ENCODE measurements around the gene HEATR5B. TPM values are rescaled to one million over a fixed set of nuclear protein-coding genes. Genes with fewer than 3 reads are reported as not detected.

Gene HEATR5B
- total RNA-seq, 1 experiment from 2014 or later = 13.1 TPM

DNA sequence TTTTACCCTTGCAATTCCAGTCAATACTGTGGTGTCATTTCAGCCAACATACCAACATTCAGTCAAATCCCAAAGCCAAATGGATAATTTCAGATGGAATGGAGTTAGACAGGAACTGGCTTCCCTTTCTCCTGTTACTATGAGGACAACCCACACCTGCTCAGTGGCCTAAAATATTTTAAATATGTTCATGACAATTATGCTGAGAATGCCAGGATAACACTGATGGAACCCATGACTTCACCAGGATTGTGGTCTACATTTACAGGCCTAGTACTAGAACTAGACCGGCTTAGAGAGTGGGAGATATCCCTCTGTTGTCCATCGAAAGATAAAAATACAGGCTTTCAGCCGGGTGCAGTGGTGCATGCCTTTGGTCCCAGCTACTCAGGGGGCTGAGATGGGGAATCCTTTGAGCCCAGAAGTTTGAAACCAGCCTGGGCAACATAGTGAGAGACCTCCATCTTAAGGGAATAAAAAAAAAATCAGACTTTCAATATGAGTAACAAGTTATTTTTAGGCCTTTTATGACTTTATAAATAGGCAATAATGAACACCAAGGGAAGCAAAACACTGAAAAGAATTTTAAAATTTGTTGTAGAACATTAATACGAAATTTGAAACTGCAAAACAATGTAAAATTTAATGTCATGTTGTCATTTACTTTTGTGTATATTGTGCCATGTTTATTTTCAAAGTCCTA is 14.4 kb upstream of the HEATR5B start:
- H3K27ac ChIP-seq (ENCODE audit: low read depth, low read length, poor library complexity, severe bottlenecking) = no peak overlapping the region
- POLR2A ChIA-PET (ENCODE audit: low non-redundant PET) = no interaction called here
- CTCF ChIA-PET = no interaction called here
- H3K27me3 ChIP-seq (replicated peaks; ENCODE audit: insufficient read depth, low read depth, low read length, poor library complexity) = no peaks in the 10 kb centered on the region
- DNase-seq (ENCODE audit: low spot score) = no peak
- TSS peak; percentile 33 for BruUV-seq (replicated peaks)
- no peaks in the 10 kb centered on the region for H3K9me3 ChIP-seq (ENCODE audit: low read depth, low read length, poor library complexity, severe bottlenecking)
- H3K4me3 ChIP-seq (ENCODE audit: low read depth, low read length, poor library complexity, severe bottlenecking) = no peak overlapping the region
- TF ChIP-seq EZH2 (IDR thresholded peaks at IDR 0.05; ENCODE audit: borderline replicate concordance, low read depth, low read length, poor library complexity, severe bottlenecking) = no peak
- TF ChIP-seq, protein P1, sequence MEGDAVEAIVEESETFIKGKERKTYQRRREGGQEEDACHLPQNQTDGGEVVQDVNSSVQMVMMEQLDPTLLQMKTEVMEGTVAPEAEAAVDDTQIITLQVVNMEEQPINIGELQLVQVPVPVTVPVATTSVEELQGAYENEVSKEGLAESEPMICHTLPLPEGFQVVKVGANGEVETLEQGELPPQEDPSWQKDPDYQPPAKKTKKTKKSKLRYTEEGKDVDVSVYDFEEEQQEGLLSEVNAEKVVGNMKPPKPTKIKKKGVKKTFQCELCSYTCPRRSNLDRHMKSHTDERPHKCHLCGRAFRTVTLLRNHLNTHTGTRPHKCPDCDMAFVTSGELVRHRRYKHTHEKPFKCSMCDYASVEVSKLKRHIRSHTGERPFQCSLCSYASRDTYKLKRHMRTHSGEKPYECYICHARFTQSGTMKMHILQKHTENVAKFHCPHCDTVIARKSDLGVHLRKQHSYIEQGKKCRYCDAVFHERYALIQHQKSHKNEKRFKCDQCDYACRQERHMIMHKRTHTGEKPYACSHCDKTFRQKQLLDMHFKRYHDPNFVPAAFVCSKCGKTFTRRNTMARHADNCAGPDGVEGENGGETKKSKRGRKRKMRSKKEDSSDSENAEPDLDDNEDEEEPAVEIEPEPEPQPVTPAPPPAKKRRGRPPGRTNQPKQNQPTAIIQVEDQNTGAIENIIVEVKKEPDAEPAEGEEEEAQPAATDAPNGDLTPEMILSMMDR (conservative IDR thresholded peaks at IDR 0.05; ENCODE audit: low read depth, low read length) = no peak
- no peaks in the 10 kb centered on the region for H3K4me1 ChIP-seq (ENCODE audit: insufficient read depth, low read length, poor library complexity, severe bottlenecking)
- H3K36me3 ChIP-seq (ENCODE audit: insufficient read depth, low read length, poor library complexity, severe bottlenecking) = peaks cover 36% of the 10 kb centered on the region
- intact Hi-C loops (cut with micrococcal nuclease; ENCODE audit: unreplicated experiment) = no loop called here

DNA sequence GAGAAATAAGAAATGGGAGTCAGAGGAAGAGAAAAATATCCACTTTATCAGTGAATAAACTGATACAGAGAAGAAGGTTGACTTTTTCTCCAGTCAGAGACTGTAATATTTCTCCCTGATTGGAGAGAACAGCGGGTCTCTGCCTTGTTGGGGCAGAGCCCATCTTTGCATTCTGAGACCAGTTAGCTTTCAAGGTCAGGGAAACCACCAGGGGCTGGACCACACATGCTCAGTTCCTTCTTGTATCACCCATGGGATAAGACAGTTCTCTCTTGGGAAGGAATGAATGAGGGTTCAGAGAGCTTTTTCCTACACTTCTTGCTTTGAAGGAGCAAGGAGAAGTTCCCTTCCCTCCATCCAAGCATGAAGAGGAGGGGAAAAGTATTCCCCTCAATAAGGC is 12.4 kb upstream of the HEATR5B start:
- no peak for DNase-seq (ENCODE audit: low spot score)
- H3K4me1 ChIP-seq (ENCODE audit: insufficient read depth, low read length, poor library complexity, severe bottlenecking) = no peaks in the 10 kb centered on the region
- ChIA-PET CTCF (no interaction called here), POLR2A (ENCODE audit: low non-redundant PET) (no interaction called here)
- peaks cover 43% of the 10 kb centered on the region for H3K36me3 ChIP-seq (ENCODE audit: insufficient read depth, low read length, poor library complexity, severe bottlenecking)
- no peak overlapping the region for H3K4me3 ChIP-seq (ENCODE audit: low read depth, low read length, poor library complexity, severe bottlenecking)
- no peaks in the 10 kb centered on the region for H3K27me3 ChIP-seq (replicated peaks; ENCODE audit: insufficient read depth, low read depth, low read length, poor library complexity)
- no peaks in the 10 kb centered on the region for H3K9me3 ChIP-seq (ENCODE audit: low read depth, low read length, poor library complexity, severe bottlenecking)
- no TSS peak for BruUV-seq (replicated peaks)
- intact Hi-C loops (cut with micrococcal nuclease; ENCODE audit: unreplicated experiment) = no loop called here
- no peak overlapping the region for H3K27ac ChIP-seq (ENCODE audit: low read depth, low read length, poor library complexity, severe bottlenecking)
- TF ChIP-seq EZH2 (IDR thresholded peaks at IDR 0.05; ENCODE audit: borderline replicate concordance, low read depth, low read length, poor library complexity, severe bottlenecking) = no peak
- TF ChIP-seq, protein P1 (conservative IDR thresholded peaks at IDR 0.05; ENCODE audit: low read depth, low read length) = no peak

DNA sequence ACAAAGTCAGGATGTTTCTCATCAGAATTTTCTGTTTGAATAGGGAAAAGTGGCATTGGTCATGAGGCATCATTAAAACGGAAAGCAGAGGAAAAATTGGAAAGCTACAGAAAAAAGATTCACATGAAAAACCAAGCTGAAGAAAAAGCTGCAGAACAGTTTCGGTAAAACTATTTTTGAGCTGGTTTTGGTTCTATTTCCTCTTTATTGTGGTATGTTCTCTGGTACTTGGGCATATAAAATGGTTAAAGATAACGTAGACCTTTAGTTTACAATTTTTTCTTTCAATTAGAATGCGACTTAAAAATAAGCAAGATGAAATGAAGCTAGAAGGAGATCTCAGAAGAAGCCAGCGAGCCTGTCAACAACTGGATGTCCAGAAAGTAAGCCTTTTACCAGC is 7.7 kb upstream of the HEATR5B start:
- peaks cover 45% of the 10 kb centered on the region for H3K36me3 ChIP-seq (ENCODE audit: insufficient read depth, low read length, poor library complexity, severe bottlenecking)
- no peak overlapping the region for H3K4me3 ChIP-seq (ENCODE audit: low read depth, low read length, poor library complexity, severe bottlenecking)
- no peaks in the 10 kb centered on the region for H3K4me1 ChIP-seq (ENCODE audit: insufficient read depth, low read length, poor library complexity, severe bottlenecking)
- no peak for TF ChIP-seq EZH2 (IDR thresholded peaks at IDR 0.05; ENCODE audit: borderline replicate concordance, low read depth, low read length, poor library complexity, severe bottlenecking)
- TF ChIP-seq, protein P1 (conservative IDR thresholded peaks at IDR 0.05; ENCODE audit: low read depth, low read length) = no peak
- H3K27ac ChIP-seq (ENCODE audit: low read depth, low read length, poor library complexity, severe bottlenecking) = no peak overlapping the region
- DNase-seq (ENCODE audit: low spot score) = no peak
- no TSS peak for BruUV-seq (replicated peaks)
- no peaks in the 10 kb centered on the region for H3K27me3 ChIP-seq (replicated peaks; ENCODE audit: insufficient read depth, low read depth, low read length, poor library complexity)
- CTCF ChIA-PET = no interaction called here
- no peaks in the 10 kb centered on the region for H3K9me3 ChIP-seq (ENCODE audit: low read depth, low read length, poor library complexity, severe bottlenecking)
- POLR2A ChIA-PET (ENCODE audit: low non-redundant PET) = no interaction called here
- intact Hi-C loops (cut with micrococcal nuclease; ENCODE audit: unreplicated experiment) = no loop called here

Measured in A673 (cell line).